Hematopoietic multipotent progenitor cell treated with erythropoietin and hydrocortisone succinate and interleukin-3 and kit ligand, for 17 days (in vitro differentiated cells): ENCODE results near the gene ESR1.
"Not testable (repeated sequence)": the region's sequence is repeated elsewhere in the genome, so short reads cannot be mapped to it uniquely, and the experiment has no call there.

Experiments
- DNase-seq: peaks from one replicate; pipeline ENCODE4 v3.0.0-alpha.2; 2015; ENCODE audit warnings: low spot score

Gene ESR1

GRCh38 chr6:152057832-152058498 lies 250.5 kb downstream of the ESR1 start:
- no peak for DNase-seq

DNA sequence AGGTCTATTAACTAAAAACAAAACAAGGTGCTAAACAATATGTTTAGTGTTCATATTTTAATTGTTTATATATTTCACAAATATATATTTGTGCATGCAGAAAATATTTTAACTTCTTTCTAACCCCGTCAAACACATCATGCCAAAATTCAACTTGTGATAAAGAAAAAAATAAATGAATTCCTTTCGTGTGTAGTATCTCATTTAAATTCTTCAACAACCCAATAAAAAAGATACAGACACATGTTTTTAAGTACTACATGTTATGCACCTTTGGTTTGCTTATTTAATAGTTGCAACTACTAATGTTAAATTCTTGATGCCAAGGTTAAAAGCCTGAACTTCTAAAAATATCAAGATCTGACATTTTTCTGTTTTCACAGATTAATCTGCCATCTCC lies 252.4 kb downstream of the ESR1 start:
- DNase-seq, result no peak

- DNase-seq, result no peak
Observed at GRCh38 chr6:152062476-152062875, 255.0 kb downstream of the ESR1 start.

GRCh38 chr6:152063170-152063921 lies 255.9 kb downstream of the ESR1 start:
- DNase-seq, result no peak

- no peak for DNase-seq
Observed at GRCh38 chr6:152068622-152069261, 261.3 kb downstream of the ESR1 start.

DNA sequence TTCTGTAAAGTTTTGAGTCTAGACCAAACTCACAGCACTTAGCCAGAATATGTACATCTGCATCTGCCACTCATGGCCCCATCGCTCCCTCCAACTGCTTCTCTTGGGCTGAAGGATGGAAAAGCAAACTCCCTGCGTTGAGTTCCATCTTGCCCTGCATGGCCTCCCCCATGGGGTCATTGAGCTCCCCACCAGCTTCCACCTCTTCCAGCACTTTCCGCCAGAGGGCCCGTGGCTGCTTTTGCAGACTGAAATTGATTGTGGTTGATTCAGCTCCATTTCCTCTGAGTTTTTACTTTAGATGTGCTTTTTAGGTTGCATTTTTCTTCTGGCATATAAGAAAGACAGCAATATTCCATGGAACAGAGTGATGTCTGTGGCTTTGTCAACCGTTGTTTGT lies 263.1 kb downstream of the ESR1 start:
- DNase-seq, result no peak

GRCh38 chr6:152071318-152071717 lies 263.8 kb downstream of the ESR1 start:
- no peak for DNase-seq

DNA sequence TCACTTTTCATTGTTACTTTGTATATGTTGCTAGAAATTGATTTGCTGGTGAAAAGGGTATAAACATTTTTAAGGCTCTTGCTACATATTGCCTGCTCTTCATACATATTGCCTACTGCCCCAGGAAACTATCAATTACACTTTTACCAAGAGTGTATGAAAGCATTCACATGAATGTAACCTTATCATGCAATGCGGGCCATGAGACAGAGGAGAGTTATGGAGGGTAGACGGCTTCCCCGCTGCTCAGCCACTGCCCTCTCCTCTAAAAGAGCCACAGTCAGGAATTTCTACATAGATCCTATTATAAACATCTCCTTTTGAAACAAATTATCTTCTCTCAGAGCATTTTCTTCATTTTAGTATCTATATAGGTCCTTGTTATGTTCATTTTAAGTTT lies 264.4 kb downstream of the ESR1 start:
- no peak for DNase-seq

- not testable (repeated sequence) for DNase-seq
Observed at GRCh38 chr6:152076242-152076641, 268.8 kb downstream of the ESR1 start.

DNA sequence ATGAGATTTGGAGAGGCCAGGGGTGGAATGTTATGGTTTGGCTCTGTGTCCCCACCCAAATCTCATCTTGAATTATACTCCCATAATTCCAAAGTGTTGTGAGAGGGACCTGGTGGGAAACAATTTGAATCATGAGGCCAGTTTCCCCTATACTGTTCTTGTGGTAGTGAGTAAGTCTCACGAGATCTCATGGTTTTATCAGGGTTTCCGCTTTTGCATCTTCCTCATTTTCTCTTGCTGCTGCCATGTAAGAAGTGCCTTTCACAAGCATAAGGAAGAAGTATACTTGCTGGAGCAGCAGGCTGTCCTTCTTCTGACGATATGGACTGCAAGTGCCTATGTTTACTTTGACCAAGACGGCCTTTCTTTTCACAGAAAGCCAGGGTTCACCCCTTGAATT lies 270.5 kb downstream of the ESR1 start:
- DNase-seq, result no peak

- no peak for DNase-seq
Observed at GRCh38 chr6:152078804-152079203, 271.3 kb downstream of the ESR1 start.

GRCh38 chr6:152085451-152085921 lies 278.0 kb downstream of the ESR1 start:
- no peak for DNase-seq

DNA sequence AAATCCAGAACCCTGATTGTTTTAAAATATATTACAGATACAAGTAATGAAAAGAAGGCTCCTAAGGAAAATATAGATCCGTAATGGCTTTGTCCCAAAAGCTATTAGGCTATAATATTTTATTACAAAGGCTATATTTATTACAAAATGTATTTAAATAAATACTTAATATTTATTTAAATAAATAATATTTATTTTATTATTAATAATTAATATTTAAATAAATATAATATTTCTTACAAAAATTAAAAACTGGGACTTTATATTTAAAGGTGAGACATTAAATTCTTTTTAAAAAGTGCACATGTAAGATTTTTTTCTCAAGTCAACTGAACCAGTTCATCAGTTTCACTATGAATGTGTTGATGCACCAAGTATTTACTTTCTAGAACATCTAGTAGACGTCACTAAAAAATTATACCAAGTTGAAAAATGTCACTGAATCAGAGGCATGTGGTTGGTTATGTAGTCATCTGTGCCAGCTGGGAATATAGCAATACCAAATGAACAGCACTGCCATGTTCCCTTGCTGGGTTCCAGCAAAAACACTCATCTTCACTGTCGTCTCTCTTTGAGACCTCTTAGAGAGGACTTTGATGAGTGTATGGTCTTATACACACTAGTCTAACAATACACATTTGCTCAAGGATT lies 278.9 kb downstream of the ESR1 start:
- DNase-seq, result no peak

DNA sequence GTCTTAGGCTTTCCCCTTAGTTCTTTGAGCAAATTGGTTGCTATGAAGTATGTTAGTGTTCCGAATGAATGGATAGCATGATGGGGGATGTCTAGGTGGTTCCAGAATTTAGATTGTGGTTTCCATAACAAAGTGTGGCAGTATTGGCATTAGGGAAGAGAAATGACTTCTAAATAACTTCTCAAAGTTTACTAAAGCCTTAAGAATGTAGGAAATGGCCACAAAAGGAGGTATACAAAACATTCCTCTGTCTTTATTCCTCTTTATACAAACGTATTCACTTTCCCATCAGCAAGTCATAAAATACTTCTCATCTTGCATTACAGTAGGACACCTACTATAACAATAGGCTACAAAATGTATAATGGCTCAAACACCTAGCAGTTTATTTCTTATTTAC lies 279.6 kb downstream of the ESR1 start:
- DNase-seq, result no peak

- DNase-seq, result no peak
Observed at GRCh38 chr6:152087701-152088100, 280.2 kb downstream of the ESR1 start.

DNA sequence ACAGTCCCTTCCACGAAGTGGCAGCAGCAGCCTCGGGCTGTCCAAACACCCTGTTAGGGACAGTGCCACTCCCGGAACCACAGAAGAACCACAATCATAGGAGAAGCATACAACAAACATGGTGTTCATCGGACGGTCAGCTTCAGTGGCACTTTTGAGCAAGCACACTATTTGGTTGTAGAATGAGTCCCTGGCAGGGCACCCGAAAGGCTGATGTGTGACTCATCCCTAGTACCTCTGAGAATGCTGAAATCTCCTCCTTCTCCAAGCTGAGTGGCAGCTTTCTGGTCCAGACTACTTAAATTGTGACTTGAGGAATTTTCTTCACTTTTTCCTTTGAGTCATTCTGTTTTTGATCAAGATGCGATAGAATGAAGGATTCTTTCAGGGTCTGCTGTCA lies 282.5 kb downstream of the ESR1 start:
- no peak for DNase-seq

DNA sequence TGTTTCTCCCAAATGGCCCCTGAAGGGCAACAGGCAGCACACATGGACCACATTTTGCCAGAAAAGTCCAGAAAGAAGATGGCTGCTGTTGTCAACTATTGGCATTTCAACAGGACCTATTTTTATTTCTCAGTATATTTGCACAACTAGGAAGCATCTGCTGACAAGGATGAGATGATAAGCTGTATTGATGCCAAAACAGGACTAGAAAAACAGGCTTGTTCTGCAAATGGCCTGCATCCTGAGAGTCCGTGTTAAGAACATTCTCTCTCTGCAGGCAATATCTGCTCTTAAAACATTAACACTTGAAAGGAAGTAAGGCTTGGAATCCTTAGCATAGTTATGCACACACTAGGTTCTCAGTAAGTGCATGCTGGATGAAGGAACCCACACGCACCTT lies 283.7 kb downstream of the ESR1 start:
- no peak for DNase-seq

DNA sequence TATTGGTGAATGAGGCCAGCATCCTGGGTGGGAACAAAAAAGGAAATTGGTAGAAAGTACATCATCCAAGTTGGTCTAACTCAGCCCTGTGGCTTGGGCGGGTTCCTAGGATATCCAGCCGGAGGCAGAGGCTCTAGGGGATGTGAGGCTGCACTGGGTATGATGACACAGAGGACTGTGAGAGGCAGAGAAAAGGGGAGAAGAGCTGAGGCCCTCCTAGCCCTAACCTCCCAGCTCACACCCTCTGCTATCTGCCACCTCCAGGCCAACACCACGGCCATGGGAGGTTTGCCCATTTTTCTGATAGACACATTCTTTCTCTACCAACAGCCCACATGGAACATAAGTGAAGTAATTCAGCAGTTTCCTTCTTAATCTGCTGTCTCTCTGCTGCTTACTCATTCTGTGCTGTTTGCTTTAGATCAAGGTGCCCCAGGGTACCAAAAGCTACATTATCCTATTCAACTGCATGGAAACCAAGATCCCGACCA lies 284.4 kb downstream of the ESR1 start:
- DNase-seq, result peak; percentile 46

GRCh38 chr6:152093711-152094110 lies 286.2 kb downstream of the ESR1 start:
- no peak for DNase-seq

- DNase-seq, result no peak
Observed at GRCh38 chr6:152094276-152094675, 286.8 kb downstream of the ESR1 start.

- peak; percentile 46 for DNase-seq
Observed at GRCh38 chr6:152094992-152095592, 287.6 kb downstream of the ESR1 start.

- DNase-seq, result no peak
Observed at GRCh38 chr6:152096863-152097496, 289.5 kb downstream of the ESR1 start.
